ENCODE results near the gene WDFY4.

WDFY4 gene

GRCh38 chr10:48945441-48946130, 260.9 kb downstream of the WDFY4 start:
- DNase-seq (ENCODE audit: low spot score), result no peak

- DNase-seq (ENCODE audit: low spot score), result no peak
Observed at GRCh38 chr10:48946332-48946731, 261.7 kb downstream of the WDFY4 start.

GRCh38 chr10:48946891-48947500, 262.3 kb downstream of the WDFY4 start:
- no peak for DNase-seq (ENCODE audit: low spot score)

GRCh38 chr10:48947690-48948469, 263.2 kb downstream of the WDFY4 start:
- DNase-seq (ENCODE audit: low spot score), result no peak

- DNase-seq (ENCODE audit: low spot score), result no peak
Observed at GRCh38 chr10:48948470-48949037, 263.9 kb downstream of the WDFY4 start.

- DNase-seq (ENCODE audit: low spot score), result no peak
Observed at GRCh38 chr10:48951707-48952106, 267.0 kb downstream of the WDFY4 start.

- DNase-seq (ENCODE audit: low spot score), result no peak
Observed at GRCh38 chr10:48957361-48958151, 272.9 kb downstream of the WDFY4 start.

GRCh38 chr10:48958598-48959190, 274.0 kb downstream of the WDFY4 start:
- DNase-seq (ENCODE audit: low spot score), result no peak

- no peak for DNase-seq (ENCODE audit: low spot score)
Observed at GRCh38 chr10:48964038-48964437, 279.4 kb downstream of the WDFY4 start.

GRCh38 chr10:48965460-48965859, 280.8 kb downstream of the WDFY4 start:
- DNase-seq (ENCODE audit: low spot score), result no peak

- DNase-seq (ENCODE audit: low spot score), result no peak
Observed at GRCh38 chr10:48968036-48968435, 283.4 kb downstream of the WDFY4 start.

GRCh38 chr10:48970046-48970445, 285.4 kb downstream of the WDFY4 start:
- no peak for DNase-seq (ENCODE audit: low spot score)

GRCh38 chr10:48970654-48971053, 286.0 kb downstream of the WDFY4 start:
- no peak for DNase-seq (ENCODE audit: low spot score)

- DNase-seq (ENCODE audit: low spot score), result no peak
Observed at GRCh38 chr10:48973065-48973464, 288.4 kb downstream of the WDFY4 start.

GRCh38 chr10:48974510-48975156, 290.0 kb downstream of the WDFY4 start:
- no peak for DNase-seq (ENCODE audit: low spot score)

GRCh38 chr10:48976196-48976595, 291.5 kb downstream of the WDFY4 start:
- DNase-seq (ENCODE audit: low spot score), result peak; percentile 9

- DNase-seq (ENCODE audit: low spot score), result no peak
Observed at GRCh38 chr10:48978318-48978717, 293.6 kb downstream of the WDFY4 start.

GRCh38 chr10:48981310-48981907, 296.7 kb downstream of the WDFY4 start:
- DNase-seq (ENCODE audit: low spot score), result peak; percentile 35

- no peak for DNase-seq (ENCODE audit: low spot score)
Observed at GRCh38 chr10:48982584-48982983, 297.9 kb downstream of the WDFY4 start.

- DNase-seq (ENCODE audit: low spot score), result no peak
Observed at GRCh38 chr10:48983648-48984351, 299.1 kb downstream of the WDFY4 start.
